ENCODE data around the gene CTPS1.

Gene CTPS1

DNA sequence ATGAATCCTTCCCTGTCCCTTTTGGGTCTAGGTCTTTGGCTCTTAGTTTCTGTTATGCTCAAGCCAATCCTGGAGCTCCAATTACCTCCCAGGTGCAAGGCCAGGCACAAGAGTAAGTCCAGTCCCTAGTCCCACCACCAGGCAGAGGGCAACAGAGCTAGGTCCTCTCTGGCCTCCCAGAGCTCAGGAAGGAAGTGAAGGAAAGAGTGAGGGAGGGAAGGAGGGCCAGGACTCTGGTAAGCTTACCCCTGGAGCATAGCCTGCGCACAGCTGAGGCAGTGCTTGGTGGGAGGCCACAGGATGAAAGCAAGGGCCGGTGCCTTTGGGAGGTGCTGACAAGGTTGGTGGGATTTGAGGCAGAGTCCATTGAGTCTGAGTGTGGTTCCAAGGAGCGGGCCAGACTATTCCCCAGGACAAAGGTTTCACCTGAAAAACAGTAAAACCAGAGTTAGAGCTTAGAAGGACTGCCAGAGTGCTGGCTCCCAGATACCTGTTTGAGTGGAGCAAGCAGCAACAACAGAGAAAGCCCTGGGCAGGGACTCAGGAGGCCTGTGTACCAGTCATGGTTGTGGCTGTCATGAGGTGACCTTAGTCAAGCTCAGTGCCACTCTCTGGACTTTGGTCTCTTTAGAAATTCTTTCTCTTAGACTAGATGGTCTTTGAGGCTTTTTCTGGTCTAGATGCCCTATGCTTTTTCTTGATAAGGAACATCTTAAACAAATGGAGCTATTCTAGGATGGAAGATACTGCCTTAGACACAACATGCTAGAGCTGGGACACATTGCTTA is 57.8 kb downstream of the CTPS1 start:
- Histone ChIP-seq H3K36me3 (ENCODE audit: control insufficient read depth, insufficient read depth, low read length) (peaks cover 10% of the 10 kb centered on the region), H3K27me3 (replicated peaks; ENCODE audit: control insufficient read depth, insufficient read depth, low read length) (no peaks in the 10 kb centered on the region), H3K4me3 (replicated peaks; ENCODE audit: low read depth, low read length) (no peak overlapping the region)
- DNase-seq (ENCODE audit: extremely low read depth, insufficient read length): no peak
- TF ChIP-seq, protein P1, sequence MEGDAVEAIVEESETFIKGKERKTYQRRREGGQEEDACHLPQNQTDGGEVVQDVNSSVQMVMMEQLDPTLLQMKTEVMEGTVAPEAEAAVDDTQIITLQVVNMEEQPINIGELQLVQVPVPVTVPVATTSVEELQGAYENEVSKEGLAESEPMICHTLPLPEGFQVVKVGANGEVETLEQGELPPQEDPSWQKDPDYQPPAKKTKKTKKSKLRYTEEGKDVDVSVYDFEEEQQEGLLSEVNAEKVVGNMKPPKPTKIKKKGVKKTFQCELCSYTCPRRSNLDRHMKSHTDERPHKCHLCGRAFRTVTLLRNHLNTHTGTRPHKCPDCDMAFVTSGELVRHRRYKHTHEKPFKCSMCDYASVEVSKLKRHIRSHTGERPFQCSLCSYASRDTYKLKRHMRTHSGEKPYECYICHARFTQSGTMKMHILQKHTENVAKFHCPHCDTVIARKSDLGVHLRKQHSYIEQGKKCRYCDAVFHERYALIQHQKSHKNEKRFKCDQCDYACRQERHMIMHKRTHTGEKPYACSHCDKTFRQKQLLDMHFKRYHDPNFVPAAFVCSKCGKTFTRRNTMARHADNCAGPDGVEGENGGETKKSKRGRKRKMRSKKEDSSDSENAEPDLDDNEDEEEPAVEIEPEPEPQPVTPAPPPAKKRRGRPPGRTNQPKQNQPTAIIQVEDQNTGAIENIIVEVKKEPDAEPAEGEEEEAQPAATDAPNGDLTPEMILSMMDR (IDR thresholded peaks at IDR 0.05; ENCODE audit: insufficient read depth, low read length, poor library complexity, severe bottlenecking): no peak

DNA sequence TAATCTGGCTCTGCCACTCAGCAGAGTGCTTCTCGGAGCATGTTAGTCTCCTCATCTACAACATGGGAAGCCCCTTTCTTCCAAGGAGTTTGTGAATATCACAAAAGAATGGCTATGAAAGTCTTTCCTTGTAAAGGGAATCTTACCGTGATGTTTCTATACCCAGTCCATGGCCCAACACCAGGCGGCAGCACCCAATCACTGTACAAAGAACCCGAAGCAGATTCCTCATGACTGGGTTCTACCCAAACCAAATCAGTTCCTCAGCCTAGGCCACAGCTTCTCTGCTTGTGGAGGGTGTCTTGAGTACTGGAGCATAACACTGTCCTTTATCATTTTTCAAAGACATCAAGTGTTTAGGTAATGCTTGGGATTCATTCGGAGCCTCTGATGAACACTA is 58.6 kb downstream of the CTPS1 start:
- TF ChIP-seq, protein P1 (IDR thresholded peaks at IDR 0.05; ENCODE audit: insufficient read depth, low read length, poor library complexity, severe bottlenecking): no peak
- Histone ChIP-seq H3K4me3 (replicated peaks; ENCODE audit: low read depth, low read length) (no peak overlapping the region), H3K36me3 (ENCODE audit: control insufficient read depth, insufficient read depth, low read length) (peaks cover 10% of the 10 kb centered on the region), H3K27me3 (replicated peaks; ENCODE audit: control insufficient read depth, insufficient read depth, low read length) (no peaks in the 10 kb centered on the region)
- DNase-seq (ENCODE audit: extremely low read depth, insufficient read length): no peak

DNA sequence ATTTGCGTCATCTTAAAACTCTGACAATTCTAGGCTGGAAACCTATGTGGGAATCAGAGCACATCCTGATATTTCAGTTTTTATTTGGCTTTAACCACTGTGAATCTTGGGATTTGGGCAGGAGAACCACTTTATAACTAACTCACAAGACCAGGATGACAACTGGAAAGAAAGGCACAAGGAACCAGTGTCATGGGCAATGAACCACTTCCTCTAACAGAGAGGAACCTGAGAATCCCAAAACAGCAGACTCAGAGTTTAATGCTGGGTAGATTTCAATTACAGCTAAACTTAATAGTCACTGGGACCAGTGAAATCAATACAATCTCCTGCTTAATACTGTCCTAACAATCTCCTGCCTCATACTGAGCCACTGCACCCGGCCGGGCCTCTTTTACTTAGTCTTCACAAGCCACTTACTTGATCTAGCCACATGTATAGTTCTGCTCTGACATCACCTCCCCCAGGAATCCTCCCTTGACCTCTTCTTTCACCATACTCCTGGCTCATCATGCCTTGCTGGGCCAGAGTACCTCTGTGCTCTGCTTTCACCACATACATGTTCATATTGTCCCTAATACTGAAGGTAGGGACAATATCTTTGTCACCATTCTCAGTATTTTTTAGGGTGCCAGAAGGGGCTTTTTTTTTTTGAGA is 62.2 kb downstream of the CTPS1 start:
- DNase-seq (ENCODE audit: extremely low read depth, insufficient read length): no peak
- TF ChIP-seq, protein P1 (IDR thresholded peaks at IDR 0.05; ENCODE audit: insufficient read depth, low read length, poor library complexity, severe bottlenecking): no peak
- peaks cover 16% of the 10 kb centered on the region for H3K36me3 ChIP-seq (ENCODE audit: control insufficient read depth, insufficient read depth, low read length)
- no peak overlapping the region for H3K4me3 ChIP-seq (replicated peaks; ENCODE audit: low read depth, low read length)
- no peaks in the 10 kb centered on the region for H3K27me3 ChIP-seq (replicated peaks; ENCODE audit: control insufficient read depth, insufficient read depth, low read length)

DNA sequence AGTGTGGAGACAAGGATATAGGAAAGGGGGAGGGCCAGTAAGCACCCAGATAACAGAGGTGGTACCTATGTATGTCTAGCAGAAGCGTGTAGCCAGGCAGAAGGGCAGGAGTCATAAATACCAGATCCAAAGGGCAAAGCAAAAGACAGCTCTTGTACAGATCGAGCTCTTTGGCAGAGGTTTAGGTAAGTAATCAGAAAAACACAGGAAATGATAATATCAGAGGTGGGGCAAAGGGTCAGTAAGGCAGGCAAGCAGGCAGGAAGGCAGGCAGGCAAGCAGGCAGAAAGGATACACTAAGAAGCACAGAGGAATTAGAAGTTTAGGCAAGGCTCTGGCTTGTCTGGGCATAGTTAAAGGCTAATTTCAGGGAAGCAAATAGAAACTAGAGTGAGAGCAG is 64.7 kb downstream of the CTPS1 start:
- H3K4me3 ChIP-seq (replicated peaks; ENCODE audit: low read depth, low read length): no peak overlapping the region
- DNase-seq (ENCODE audit: extremely low read depth, insufficient read length): no peak
- TF ChIP-seq, protein P1 (IDR thresholded peaks at IDR 0.05; ENCODE audit: insufficient read depth, low read length, poor library complexity, severe bottlenecking): no peak
- no peaks in the 10 kb centered on the region for H3K27me3 ChIP-seq (replicated peaks; ENCODE audit: control insufficient read depth, insufficient read depth, low read length)
- H3K36me3 ChIP-seq (ENCODE audit: control insufficient read depth, insufficient read depth, low read length): peaks cover 14% of the 10 kb centered on the region

DNA sequence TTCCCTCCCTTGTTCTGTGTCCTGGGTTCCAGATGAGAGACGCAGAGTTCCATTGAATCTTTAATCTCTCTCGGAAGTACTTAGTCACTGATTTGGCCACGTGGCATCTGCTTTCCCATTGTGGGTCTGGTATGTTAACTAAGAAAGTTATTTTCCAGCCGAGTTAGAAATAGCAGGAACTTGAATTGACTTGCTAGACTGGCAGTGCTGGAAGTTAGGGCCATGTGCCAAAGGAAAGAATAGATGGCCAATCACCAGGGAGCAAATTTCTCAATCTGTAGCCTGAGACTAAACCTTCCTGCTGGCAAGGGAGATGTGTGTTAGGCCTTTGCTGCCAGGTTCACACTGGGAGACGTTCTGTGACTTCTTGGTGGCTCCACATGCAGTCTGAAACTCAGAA is 66.2 kb downstream of the CTPS1 start:
- peaks cover 17% of the 10 kb centered on the region for H3K36me3 ChIP-seq (ENCODE audit: control insufficient read depth, insufficient read depth, low read length)
- H3K27me3 ChIP-seq (replicated peaks; ENCODE audit: control insufficient read depth, insufficient read depth, low read length): no peaks in the 10 kb centered on the region
- no peak for DNase-seq (ENCODE audit: extremely low read depth, insufficient read length)
- H3K4me3 ChIP-seq (replicated peaks; ENCODE audit: low read depth, low read length): no peak overlapping the region
- TF ChIP-seq, protein P1 (IDR thresholded peaks at IDR 0.05; ENCODE audit: insufficient read depth, low read length, poor library complexity, severe bottlenecking): no peak
